DND-41 (cell line): Measurements from ENCODE around the gene GANAB.

Experiments
- EZH2 ChIP-seq: IDR thresholded peaks from 3 replicates; pipeline ENCODE4 v1.6.1; 2012; ENCODE audit warnings: borderline replicate concordance, low read depth, mild to moderate bottlenecking, moderate library complexity, low read length, inconsistent platforms; ENCODE audit not compliant: severe bottlenecking
- TF ChIP-seq, protein P1 (sequence below): IDR thresholded peaks from 2 replicates; pipeline ENCODE4 v1.5.1; 2012; ENCODE audit warnings: borderline replicate concordance, low read length, moderate library complexity, mild to moderate bottlenecking; ENCODE audit not compliant: poor library complexity, severe bottlenecking; ENCODE audit errors: extremely low read depth

DNA sequence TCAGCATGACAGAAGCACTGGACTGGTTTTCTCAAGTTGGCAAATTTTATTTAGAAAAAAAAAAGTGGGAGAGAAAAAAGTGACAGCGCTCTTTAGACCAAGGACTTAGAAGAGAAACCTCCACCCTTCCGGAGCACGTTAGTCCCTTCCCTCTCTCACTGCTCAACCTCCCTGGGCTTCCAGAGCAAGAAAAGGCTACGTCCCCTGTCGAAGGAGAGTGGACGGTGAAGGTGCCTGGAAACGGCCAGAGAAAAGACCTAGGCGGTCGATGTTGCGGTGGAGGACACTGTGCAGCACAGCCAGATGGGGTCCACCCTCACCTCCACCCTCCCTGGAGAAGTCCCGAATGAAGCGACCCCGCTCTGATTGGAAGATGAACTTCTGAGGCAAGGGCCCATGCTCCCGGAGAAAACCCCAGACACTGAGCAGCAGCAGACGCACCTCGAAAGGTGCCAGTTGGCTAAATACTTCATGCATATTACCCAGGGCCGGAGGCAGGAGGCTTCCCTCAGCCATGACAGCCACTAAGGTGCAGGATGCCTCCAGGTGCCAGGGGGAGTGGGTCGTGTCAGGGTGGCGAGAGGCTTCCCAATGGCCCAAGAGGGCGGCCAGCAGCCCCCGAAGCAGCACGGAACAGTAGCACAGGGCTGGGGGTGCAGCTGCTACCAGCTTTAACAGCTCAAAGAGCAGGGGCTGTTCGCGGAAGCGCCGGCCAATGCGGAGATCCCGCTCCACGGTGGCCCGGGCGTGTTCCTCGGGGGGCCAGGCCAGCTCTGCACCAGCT, 604 bp upstream of the GANAB start:
- TF ChIP-seq, protein P1, sequence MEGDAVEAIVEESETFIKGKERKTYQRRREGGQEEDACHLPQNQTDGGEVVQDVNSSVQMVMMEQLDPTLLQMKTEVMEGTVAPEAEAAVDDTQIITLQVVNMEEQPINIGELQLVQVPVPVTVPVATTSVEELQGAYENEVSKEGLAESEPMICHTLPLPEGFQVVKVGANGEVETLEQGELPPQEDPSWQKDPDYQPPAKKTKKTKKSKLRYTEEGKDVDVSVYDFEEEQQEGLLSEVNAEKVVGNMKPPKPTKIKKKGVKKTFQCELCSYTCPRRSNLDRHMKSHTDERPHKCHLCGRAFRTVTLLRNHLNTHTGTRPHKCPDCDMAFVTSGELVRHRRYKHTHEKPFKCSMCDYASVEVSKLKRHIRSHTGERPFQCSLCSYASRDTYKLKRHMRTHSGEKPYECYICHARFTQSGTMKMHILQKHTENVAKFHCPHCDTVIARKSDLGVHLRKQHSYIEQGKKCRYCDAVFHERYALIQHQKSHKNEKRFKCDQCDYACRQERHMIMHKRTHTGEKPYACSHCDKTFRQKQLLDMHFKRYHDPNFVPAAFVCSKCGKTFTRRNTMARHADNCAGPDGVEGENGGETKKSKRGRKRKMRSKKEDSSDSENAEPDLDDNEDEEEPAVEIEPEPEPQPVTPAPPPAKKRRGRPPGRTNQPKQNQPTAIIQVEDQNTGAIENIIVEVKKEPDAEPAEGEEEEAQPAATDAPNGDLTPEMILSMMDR = no peak
- no peak for TF ChIP-seq EZH2
